Measurements from ENCODE around the gene SHROOM4.

GRCh38 chrX:50698944-50699343 is 115.0 kb downstream of the SHROOM4 start:
- TF ChIP-seq, protein P1, sequence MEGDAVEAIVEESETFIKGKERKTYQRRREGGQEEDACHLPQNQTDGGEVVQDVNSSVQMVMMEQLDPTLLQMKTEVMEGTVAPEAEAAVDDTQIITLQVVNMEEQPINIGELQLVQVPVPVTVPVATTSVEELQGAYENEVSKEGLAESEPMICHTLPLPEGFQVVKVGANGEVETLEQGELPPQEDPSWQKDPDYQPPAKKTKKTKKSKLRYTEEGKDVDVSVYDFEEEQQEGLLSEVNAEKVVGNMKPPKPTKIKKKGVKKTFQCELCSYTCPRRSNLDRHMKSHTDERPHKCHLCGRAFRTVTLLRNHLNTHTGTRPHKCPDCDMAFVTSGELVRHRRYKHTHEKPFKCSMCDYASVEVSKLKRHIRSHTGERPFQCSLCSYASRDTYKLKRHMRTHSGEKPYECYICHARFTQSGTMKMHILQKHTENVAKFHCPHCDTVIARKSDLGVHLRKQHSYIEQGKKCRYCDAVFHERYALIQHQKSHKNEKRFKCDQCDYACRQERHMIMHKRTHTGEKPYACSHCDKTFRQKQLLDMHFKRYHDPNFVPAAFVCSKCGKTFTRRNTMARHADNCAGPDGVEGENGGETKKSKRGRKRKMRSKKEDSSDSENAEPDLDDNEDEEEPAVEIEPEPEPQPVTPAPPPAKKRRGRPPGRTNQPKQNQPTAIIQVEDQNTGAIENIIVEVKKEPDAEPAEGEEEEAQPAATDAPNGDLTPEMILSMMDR (IDR thresholded peaks at IDR 0.05): no peak
- no peak for TF ChIP-seq EZH2 (IDR thresholded peaks at IDR 0.05; ENCODE audit: borderline replicate concordance, insufficient read depth, low read depth, low read length, poor library complexity, severe bottlenecking)
